H9 (cell line): ENCODE data around the gene CSDE1. TPM values are rescaled to one million over a fixed set of nuclear protein-coding genes. Genes with fewer than 3 reads are reported as not detected.

Source experiments
- DNase-seq: peaks from one replicate; pipeline ENCODE4 v3.0.0-alpha.2; 2017
- H2AFZ ChIP-seq: one replicate; pipeline ENCODE4 v1.6.1; 2013; ENCODE audit warnings: mild to moderate bottlenecking, low read length, control low read depth, moderate library complexity
- H2AK5ac ChIP-seq: 2 replicates; pipeline ENCODE4 v1.6.1; 2013; ENCODE audit warnings: low read length, control low read depth, mixed read lengths; ENCODE audit not compliant: insufficient read length
- H2BK120ac ChIP-seq: one replicate; pipeline ENCODE4 v1.6.1; 2013; ENCODE audit warnings: low read depth, mild to moderate bottlenecking, low read length, control low read depth, inconsistent platforms; ENCODE audit not compliant: poor library complexity, severe bottlenecking
- H2BK12ac ChIP-seq: 2 replicates; pipeline ENCODE4 v1.6.1; 2013; ENCODE audit warnings: low read length, control low read depth, mixed read lengths, low read depth; ENCODE audit not compliant: insufficient read length
- H2BK15ac ChIP-seq: 2 replicates; pipeline ENCODE4 v1.6.1; 2013; ENCODE audit warnings: low read depth, low read length, control low read depth
- H2BK20ac ChIP-seq: one replicate; pipeline ENCODE4 v1.6.1; 2013; ENCODE audit warnings: low read depth, mild to moderate bottlenecking, low read length, control low read depth, inconsistent platforms; ENCODE audit not compliant: poor library complexity, severe bottlenecking
- H2BK5ac ChIP-seq: 2 replicates; pipeline ENCODE4 v1.6.1; 2013; ENCODE audit warnings: low read length, control low read depth, mixed read lengths; ENCODE audit not compliant: insufficient read length
- H3K14ac ChIP-seq: 2 replicates; pipeline ENCODE4 v1.6.1; 2013; ENCODE audit warnings: low read length, control low read depth; ENCODE audit not compliant: insufficient read depth
- H3K18ac ChIP-seq: 2 replicates; pipeline ENCODE4 v1.6.1; 2013; ENCODE audit warnings: low read depth, mild to moderate bottlenecking, mixed read lengths, low read length, control low read depth; ENCODE audit not compliant: insufficient read length
- H3K23ac ChIP-seq: 2 replicates; pipeline ENCODE4 v1.6.1; 2013; ENCODE audit warnings: low read length, control low read depth, mixed read lengths, low read depth; ENCODE audit not compliant: insufficient read length
- H3K23me2 ChIP-seq: 2 replicates; pipeline ENCODE4 v1.6.1; 2013; ENCODE audit warnings: low read depth, mild to moderate bottlenecking, mixed read lengths, low read length, control low read depth; ENCODE audit not compliant: insufficient read length, poor library complexity, severe bottlenecking
- H3K27ac ChIP-seq: 2 replicates; pipeline ENCODE4 v1.5.1; 2013; ENCODE audit warnings: low read length, control low read depth, mixed read lengths, low read depth; ENCODE audit not compliant: insufficient read length
- H3K27me3 ChIP-seq: 2 replicates; pipeline ENCODE4 v1.6.1; 2013; ENCODE audit warnings: low read length, control low read depth, inconsistent platforms; ENCODE audit not compliant: insufficient read depth
- H3K4ac ChIP-seq: 2 replicates; pipeline ENCODE4 v1.6.1; 2013; ENCODE audit warnings: low read depth, mild to moderate bottlenecking, control low read depth, inconsistent platforms, low read length, moderate library complexity
- H3K4me1 ChIP-seq: 2 replicates; pipeline ENCODE4 v1.6.1; 2013; ENCODE audit warnings: low read length, control low read depth, inconsistent platforms; ENCODE audit not compliant: insufficient read depth
- H3K4me2 ChIP-seq: 2 replicates; pipeline ENCODE4 v1.6.1; 2013; ENCODE audit warnings: low read length, control low read depth, mixed read lengths; ENCODE audit not compliant: insufficient read length, insufficient read depth
- H3K56ac ChIP-seq: 2 replicates; pipeline ENCODE4 v1.6.1; 2013; ENCODE audit warnings: low read depth, mild to moderate bottlenecking, mixed read lengths, low read length, control low read depth; ENCODE audit not compliant: insufficient read length
- H3K79me1 ChIP-seq: 2 replicates; pipeline ENCODE4 v1.6.1; 2013; ENCODE audit warnings: low read depth, mild to moderate bottlenecking, moderate library complexity, low read length, control low read depth, inconsistent platforms; ENCODE audit not compliant: insufficient read depth, poor library complexity, severe bottlenecking
- H3K79me2 ChIP-seq: 2 replicates; pipeline ENCODE4 v1.6.1; 2013; ENCODE audit warnings: low read length, control low read depth, inconsistent platforms; ENCODE audit not compliant: insufficient read depth
- H3K9ac ChIP-seq: 2 replicates; pipeline ENCODE4 v1.6.1; 2013; ENCODE audit warnings: low read length, control low read depth, mixed read lengths; ENCODE audit not compliant: insufficient read length; ENCODE audit errors: extremely low read depth
- H3K9me3 ChIP-seq: one replicate; pipeline ENCODE4 v1.6.1; 2013; ENCODE audit warnings: low read depth, low read length, inconsistent platforms; ENCODE audit not compliant: control insufficient read depth
- H3T11ph ChIP-seq: one replicate; pipeline ENCODE4 v1.6.1; 2013; ENCODE audit warnings: mild to moderate bottlenecking, low read length, control low read depth, inconsistent platforms
- H4K20me1 ChIP-seq: one replicate; pipeline ENCODE4 v1.6.1; 2013; ENCODE audit not compliant: control insufficient read depth, insufficient read length, insufficient read depth
- H4K5ac ChIP-seq: 2 replicates; pipeline ENCODE4 v1.6.1; 2013; ENCODE audit warnings: low read depth, mild to moderate bottlenecking, mixed read lengths, low read length, control low read depth; ENCODE audit not compliant: insufficient read length
- H4K8ac ChIP-seq: replicated peaks from 2 replicates; pipeline ENCODE4 v1.6.1; 2013; ENCODE audit warnings: low read length, control low read depth, mixed read lengths, low read depth; ENCODE audit not compliant: insufficient read length
- H4K91ac ChIP-seq: 2 replicates; pipeline ENCODE4 v1.6.1; 2013; ENCODE audit warnings: low read depth, mild to moderate bottlenecking, moderate library complexity, mixed read lengths, low read length, control low read depth; ENCODE audit not compliant: insufficient read length
- H3K27ac Mint-ChIP-seq, 3 experiments: 2 replicates in 2 of 3; 3 replicates in 1 of 3; pipeline ENCODE4 v1.8.0; 2020 to 2021; ENCODE audit warnings: mixed read lengths in 3 of 3, mild to moderate bottlenecking in 1 of 3, moderate library complexity in 1 of 3
- H3K27me3 Mint-ChIP-seq: 2 replicates; pipeline ENCODE4 v1.8.0; 2021; ENCODE audit warnings: low read depth, mild to moderate bottlenecking, moderate library complexity, mixed read lengths
- H3K36me3 Mint-ChIP-seq, 3 experiments: 2 replicates in 2 of 3; 3 replicates in 1 of 3; pipeline ENCODE4 v1.8.0; 2020 to 2021; ENCODE audit warnings: low read depth in 3 of 3, mixed read lengths in 3 of 3; ENCODE audit not compliant: insufficient read depth in 1 of 3
- H3K4me1 Mint-ChIP-seq, 2 experiments: 2 replicates each; pipeline ENCODE4 v1.8.0; 2020; ENCODE audit warnings: mixed read lengths in 2 of 2
- H3K4me3 Mint-ChIP-seq, 2 experiments: 2 replicates in 1 of 2; 3 replicates in 1 of 2; pipeline ENCODE4 v1.8.0; 2020 to 2021; ENCODE audit warnings: mild to moderate bottlenecking in 2 of 2, mixed read lengths in 2 of 2, moderate library complexity in 1 of 2
- H3K9me3 Mint-ChIP-seq, 2 experiments: 2 replicates in 1 of 2; 3 replicates in 1 of 2; pipeline ENCODE4 v1.8.0; 2020; ENCODE audit warnings: mild to moderate bottlenecking in 2 of 2, mixed read lengths in 2 of 2, moderate library complexity in 1 of 2
- WGBS: extraction: QIAGEN DNeasy Blood & Tissue Kit; methylation state at CpG from one replicate; pipeline ENCODE4 v1.1.7; 2013; ENCODE audit warnings: missing lambda C conversion rate, low lambda C conversion rate, mixed read lengths; ENCODE audit not compliant: insufficient read length; ENCODE audit errors: extremely low coverage; 5-methylcytosine and 5-hydroxymethylcytosine counted together
- total RNA-seq: library from RNA; stranded (reverse); gene quantifications from 2 replicates; pipeline ENCODE4 v1.2.1, GENCODE V29; 2021
- TF ChIP-seq, protein P1 (sequence below): fragments of 200-600 bp; sonication (generic); conservative IDR thresholded peaks from 3 replicates; pipeline ENCODE4 v1.8.0; 2021; ENCODE audit warnings: antibody characterized with exemption, mild to moderate bottlenecking

Gene CSDE1
- total RNA-seq, 1 experiment from 2014 or later = 645 TPM

DNA sequence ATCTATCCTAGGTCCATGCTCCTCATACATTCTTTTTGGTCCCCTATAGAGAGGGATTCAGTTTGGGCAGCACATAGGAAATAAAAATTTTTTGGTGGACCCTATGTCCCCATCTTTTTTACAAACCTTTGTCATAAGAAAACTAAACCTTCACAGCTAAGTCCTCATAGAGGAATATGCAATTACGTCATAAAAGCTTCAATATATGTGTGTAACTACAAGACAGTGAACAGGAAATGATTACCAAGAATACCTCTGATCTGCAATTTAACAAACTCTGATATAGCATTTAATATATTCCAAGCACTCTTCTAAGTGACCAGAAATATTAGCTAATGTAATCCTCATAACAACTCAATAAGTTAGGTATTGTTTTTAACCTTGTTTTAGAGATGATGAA is 81.7 kb downstream of the CSDE1 start:
- Histone ChIP-seq H4K8ac (no peak overlapping the region), H3K18ac (no peak overlapping the region), H3K27me3 (no peaks in the 10 kb centered on the region), H2AFZ (no peak overlapping the region), H3K9ac (no peak overlapping the region), H2BK15ac (no peak overlapping the region), H4K5ac (no peak overlapping the region), H2AK5ac (no peak overlapping the region), H2BK20ac (no peak overlapping the region), H3T11ph (no peak overlapping the region), H3K4me1 (no peaks in the 10 kb centered on the region), H2BK5ac (no peak overlapping the region), H4K20me1 (no peaks in the 10 kb centered on the region), H2BK12ac (no peak overlapping the region), H3K27ac (no peak overlapping the region), H3K4me2 (no peak overlapping the region), H3K56ac (no peak overlapping the region), H3K4ac (no peak overlapping the region), H3K23me2 (no peaks in the 10 kb centered on the region), H3K9me3 (no peaks in the 10 kb centered on the region), H3K79me2 (no peaks in the 10 kb centered on the region), H3K79me1 (no peaks in the 10 kb centered on the region), H2BK120ac (no peak overlapping the region), H4K91ac (no peak overlapping the region), H3K14ac (no peak overlapping the region), H3K23ac (no peak overlapping the region)
- Mint-ChIP-seq H3K36me3 (no peaks in the 10 kb centered on the region), H3K27ac (no peak overlapping the region), H3K4me3 (no peak overlapping the region), H3K27me3 (peaks cover 43% of the 10 kb centered on the region), H3K9me3 (no peaks in the 10 kb centered on the region), H3K4me1 (no peaks in the 10 kb centered on the region)
- TF ChIP-seq, protein P1, sequence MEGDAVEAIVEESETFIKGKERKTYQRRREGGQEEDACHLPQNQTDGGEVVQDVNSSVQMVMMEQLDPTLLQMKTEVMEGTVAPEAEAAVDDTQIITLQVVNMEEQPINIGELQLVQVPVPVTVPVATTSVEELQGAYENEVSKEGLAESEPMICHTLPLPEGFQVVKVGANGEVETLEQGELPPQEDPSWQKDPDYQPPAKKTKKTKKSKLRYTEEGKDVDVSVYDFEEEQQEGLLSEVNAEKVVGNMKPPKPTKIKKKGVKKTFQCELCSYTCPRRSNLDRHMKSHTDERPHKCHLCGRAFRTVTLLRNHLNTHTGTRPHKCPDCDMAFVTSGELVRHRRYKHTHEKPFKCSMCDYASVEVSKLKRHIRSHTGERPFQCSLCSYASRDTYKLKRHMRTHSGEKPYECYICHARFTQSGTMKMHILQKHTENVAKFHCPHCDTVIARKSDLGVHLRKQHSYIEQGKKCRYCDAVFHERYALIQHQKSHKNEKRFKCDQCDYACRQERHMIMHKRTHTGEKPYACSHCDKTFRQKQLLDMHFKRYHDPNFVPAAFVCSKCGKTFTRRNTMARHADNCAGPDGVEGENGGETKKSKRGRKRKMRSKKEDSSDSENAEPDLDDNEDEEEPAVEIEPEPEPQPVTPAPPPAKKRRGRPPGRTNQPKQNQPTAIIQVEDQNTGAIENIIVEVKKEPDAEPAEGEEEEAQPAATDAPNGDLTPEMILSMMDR = no peak
- no CpG with 5 or more reads among the region's 1 CpG for whole genome bisulfite sequencing
- no peak for DNase-seq
